Middle frontal gyrus (tissue), 1 donor: ENCODE data around the gene BFSP1.

Experiments
- DNase-seq: peaks from one replicate; pipeline ENCODE4 v3.0.0-alpha.2; 2015; ENCODE audit warnings: low spot score; ENCODE audit errors: extremely low spot score

Gene BFSP1

GRCh38 chr20:17467120-17467655, 64.0 kb downstream of the BFSP1 start:
- DNase-seq = no peak

- no peak for DNase-seq
Measured at GRCh38 chr20:17466641-17467040, 64.5 kb downstream of the BFSP1 start.

GRCh38 chr20:17465236-17465635, 65.9 kb downstream of the BFSP1 start:
- no peak for DNase-seq

- DNase-seq = no peak
Measured at GRCh38 chr20:17463711-17464110, 67.5 kb downstream of the BFSP1 start.

GRCh38 chr20:17461941-17462340, 69.2 kb downstream of the BFSP1 start:
- no peak for DNase-seq

GRCh38 chr20:17460119-17460518, 71.1 kb downstream of the BFSP1 start:
- no peak for DNase-seq

GRCh38 chr20:17457588-17458190, 73.5 kb downstream of the BFSP1 start:
- DNase-seq = no peak

- no peak for DNase-seq
Measured at GRCh38 chr20:17457079-17457478, 74.1 kb downstream of the BFSP1 start.

GRCh38 chr20:17456279-17456678, 74.9 kb downstream of the BFSP1 start:
- DNase-seq = no peak

- DNase-seq = no peak
Measured at GRCh38 chr20:17453592-17453991, 77.6 kb downstream of the BFSP1 start.

GRCh38 chr20:17452441-17452840, 78.7 kb downstream of the BFSP1 start:
- no peak for DNase-seq

- no peak for DNase-seq
Measured at GRCh38 chr20:17449031-17449430, 82.1 kb downstream of the BFSP1 start.

- no peak for DNase-seq
Measured at GRCh38 chr20:17448071-17448470, 83.1 kb downstream of the BFSP1 start.

GRCh38 chr20:17446171-17446570, 85.0 kb downstream of the BFSP1 start:
- no peak for DNase-seq

- no peak for DNase-seq
Measured at GRCh38 chr20:17445543-17445942, 85.6 kb downstream of the BFSP1 start.

GRCh38 chr20:17444091-17444490, 87.1 kb downstream of the BFSP1 start:
- no peak for DNase-seq
